D341Med (cell line): ENCODE results near the gene COL1A2.

Experiments
- DNase-seq: peaks from one replicate; pipeline ENCODE4 v3.0.0; 2012; ENCODE audit warnings: low spot score

The COL1A2 gene

GRCh38 chr7:94394437-94395140 is at the start of gene COL1A2:
TSS of gene COL1A2 (plus strand) at chr7:94394895. CDS start at chr7:94395032, 137 bp downstream.
- peak; percentile 24 for DNase-seq

- no peak for DNase-seq
Measured at GRCh38 chr7:94345907-94346306, 48.8 kb upstream of the COL1A2 start.

GRCh38 chr7:94348142-94348541 is 46.6 kb upstream of the COL1A2 start:
- DNase-seq, result no peak

GRCh38 chr7:94350734-94351133 is 44.0 kb upstream of the COL1A2 start:
- DNase-seq, result no peak

- DNase-seq, result no peak
Measured at GRCh38 chr7:94351703-94352102, 43.0 kb upstream of the COL1A2 start.

- no peak for DNase-seq
Measured at GRCh38 chr7:94352887-94353286, 41.8 kb upstream of the COL1A2 start.

GRCh38 chr7:94354953-94355352 is 39.7 kb upstream of the COL1A2 start:
- no peak for DNase-seq

- DNase-seq, result no peak
Measured at GRCh38 chr7:94355454-94355853, 39.2 kb upstream of the COL1A2 start.

- no peak for DNase-seq
Measured at GRCh38 chr7:94357076-94357475, 37.6 kb upstream of the COL1A2 start.

- DNase-seq, result no peak
Measured at GRCh38 chr7:94360926-94361325, 33.8 kb upstream of the COL1A2 start.

- no peak for DNase-seq
Measured at GRCh38 chr7:94362276-94362675, 32.4 kb upstream of the COL1A2 start.

GRCh38 chr7:94364816-94365215 is 29.9 kb upstream of the COL1A2 start:
- DNase-seq, result no peak

- DNase-seq, result no peak
Measured at GRCh38 chr7:94366163-94366562, 28.5 kb upstream of the COL1A2 start.

GRCh38 chr7:94366832-94367231 is 27.9 kb upstream of the COL1A2 start:
- DNase-seq, result no peak

- no peak for DNase-seq
Measured at GRCh38 chr7:94367949-94368348, 26.7 kb upstream of the COL1A2 start.

GRCh38 chr7:94368371-94368791 is 26.3 kb upstream of the COL1A2 start:
- no peak for DNase-seq

- DNase-seq, result peak; percentile 39
Measured at GRCh38 chr7:94374231-94374630, 20.5 kb upstream of the COL1A2 start.

- DNase-seq, result peak; percentile 52
Measured at GRCh38 chr7:94374721-94375566, 19.8 kb upstream of the COL1A2 start.

GRCh38 chr7:94375691-94376090 is 19.0 kb upstream of the COL1A2 start:
- no peak for DNase-seq

- no peak for DNase-seq
Measured at GRCh38 chr7:94376281-94376680, 18.4 kb upstream of the COL1A2 start.

- no peak for DNase-seq
Measured at GRCh38 chr7:94378356-94378755, 16.3 kb upstream of the COL1A2 start.

GRCh38 chr7:94380264-94380663 is 14.4 kb upstream of the COL1A2 start:
- DNase-seq, result no peak

GRCh38 chr7:94382132-94382531 is 12.6 kb upstream of the COL1A2 start:
- no peak for DNase-seq
